Stimulated activated CD4-positive, alpha-beta T cell treated with anti-CD3 and anti-CD28 coated beads, Interleukin-4, amount 100 ng/mL, for 1 hour (primary cell): ENCODE results near the gene ARHGAP24.
"Not testable (repeated sequence)": the region's sequence is repeated elsewhere in the genome, so short reads cannot be mapped to it uniquely, and the experiment has no call there.

ENCODE experiments used
- DNase-seq: peaks from one replicate; pipeline ENCODE4 v3.0.0-alpha.2; 2020

The ARHGAP24 gene

GRCh38 chr4:85979276-85979675 is 504.3 kb downstream of the ARHGAP24 start:
- no peak for DNase-seq

GRCh38 chr4:85986266-85986665 is 511.3 kb downstream of the ARHGAP24 start:
- DNase-seq: no peak

GRCh38 chr4:85993641-85994040 is 518.7 kb downstream of the ARHGAP24 start:
- no peak for DNase-seq

GRCh38 chr4:85994576-85994975 is 519.6 kb downstream of the ARHGAP24 start:
- no peak for DNase-seq

- no peak for DNase-seq
These were observed 520.4 kb downstream of the ARHGAP24 start for GRCh38 chr4:85995361-85995760.

- DNase-seq: no peak
These were observed 526.6 kb downstream of the ARHGAP24 start for GRCh38 chr4:86001591-86001990.

GRCh38 chr4:86004030-86004429 is 529.1 kb downstream of the ARHGAP24 start:
- DNase-seq: no peak

GRCh38 chr4:86006057-86006456 is 531.1 kb downstream of the ARHGAP24 start:
- no peak for DNase-seq

- no peak for DNase-seq
These were observed 532.1 kb downstream of the ARHGAP24 start for GRCh38 chr4:86007042-86007441.

DNA sequence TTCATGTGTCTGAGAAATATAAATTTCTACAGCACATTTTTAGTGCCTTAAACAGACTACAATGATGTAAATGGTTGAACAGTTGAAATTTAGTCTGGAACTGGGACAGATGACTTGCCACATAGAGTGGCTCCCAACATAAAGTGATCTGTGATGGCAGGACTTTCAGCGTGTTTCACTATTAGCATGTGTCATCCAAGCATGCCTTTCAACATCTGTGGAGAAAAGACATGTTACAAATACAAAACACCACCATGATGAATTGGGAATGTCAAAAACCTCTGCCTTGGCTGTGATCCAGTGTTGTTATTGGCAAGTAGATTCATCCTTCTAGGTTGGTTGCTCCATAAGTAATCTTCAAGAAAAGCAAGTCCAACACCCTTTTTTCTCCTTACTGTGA is 536.2 kb downstream of the ARHGAP24 start:
- no peak for DNase-seq

- no peak for DNase-seq
These were observed 538.7 kb downstream of the ARHGAP24 start for GRCh38 chr4:86013621-86014020.

GRCh38 chr4:86014599-86014998 is 539.6 kb downstream of the ARHGAP24 start:
- DNase-seq: no peak

DNA sequence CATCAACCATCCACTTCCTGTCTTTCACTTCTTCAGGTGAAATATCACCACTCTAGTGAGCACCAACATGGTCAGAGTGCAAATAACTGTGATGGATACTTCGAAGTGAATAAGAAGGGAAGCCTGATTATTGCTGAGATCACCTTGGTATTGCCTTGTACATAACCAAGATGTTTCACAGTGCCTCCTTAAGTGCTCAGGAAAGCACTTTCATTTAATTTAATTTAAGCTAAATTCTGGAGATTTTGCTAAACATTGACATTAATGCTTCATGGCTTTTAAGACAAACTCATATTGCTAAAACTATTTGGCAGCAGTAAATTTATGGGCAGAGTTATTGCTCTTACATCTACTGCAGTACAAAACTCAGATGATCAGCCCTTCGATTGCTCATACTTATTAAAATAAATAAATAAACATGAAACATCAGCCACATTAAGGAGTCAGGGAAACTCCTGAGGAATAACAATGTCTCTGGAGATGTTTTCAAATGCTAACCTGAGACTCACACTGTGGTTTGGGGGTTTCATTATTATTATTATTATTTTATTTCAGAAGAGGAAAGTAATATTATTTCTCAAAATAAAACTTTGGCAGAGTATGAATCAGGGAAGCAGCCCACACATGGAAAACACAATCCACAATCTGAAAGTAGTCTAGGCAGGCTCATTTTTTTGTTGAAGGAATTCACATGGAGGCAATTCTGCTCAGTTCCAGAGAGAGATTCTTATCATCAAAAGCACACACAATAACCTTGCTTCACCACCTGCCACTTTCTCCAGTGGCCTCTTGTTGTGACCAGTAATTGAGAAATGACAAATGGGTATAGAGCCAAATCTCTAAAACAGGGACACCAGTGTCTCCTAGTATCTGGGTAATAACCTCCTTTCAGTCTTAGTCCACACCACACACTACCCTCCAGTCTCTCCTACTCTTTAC is 540.7 kb downstream of the ARHGAP24 start:
- no peak for DNase-seq

GRCh38 chr4:86019362-86019761 is 544.4 kb downstream of the ARHGAP24 start:
- DNase-seq: no peak

DNA sequence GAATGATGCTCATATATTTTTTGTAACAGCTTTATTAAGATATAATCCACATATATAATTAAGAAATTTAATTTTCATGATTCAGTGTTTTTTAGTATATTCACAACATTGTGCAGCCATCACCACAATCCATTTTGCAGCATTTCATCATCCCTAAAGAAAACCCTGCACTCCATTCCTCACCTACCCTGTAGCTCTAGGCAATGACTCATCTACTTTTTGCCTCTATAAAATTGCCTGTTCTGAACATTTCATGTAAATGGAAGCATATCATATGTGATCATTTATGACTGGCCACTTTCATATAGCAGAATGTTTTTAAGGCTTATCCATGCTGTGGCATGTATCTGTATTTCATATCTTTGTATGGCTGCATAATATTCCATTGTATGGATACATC is 545.0 kb downstream of the ARHGAP24 start:
- DNase-seq: no peak

GRCh38 chr4:86021671-86022070 is 546.7 kb downstream of the ARHGAP24 start:
- DNase-seq: not testable (repeated sequence)

DNA sequence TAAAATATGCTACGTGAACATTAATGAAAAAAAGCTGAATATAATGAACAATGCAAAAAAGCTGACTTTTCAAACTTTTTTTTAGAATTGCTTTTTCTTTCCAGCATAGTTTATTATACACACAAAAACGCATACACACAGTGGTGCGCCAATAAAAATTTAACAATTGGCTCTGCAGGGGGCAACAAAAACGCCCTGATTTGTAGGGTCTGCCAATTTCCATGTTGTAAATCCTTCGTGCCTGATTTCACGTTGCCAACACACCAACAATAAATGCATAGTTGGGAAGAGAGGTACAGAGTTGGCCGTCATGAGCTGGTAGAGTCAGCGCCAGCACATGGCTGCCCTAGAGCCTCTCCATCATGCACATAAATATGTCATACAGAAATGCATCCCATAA is 551.8 kb downstream of the ARHGAP24 start:
- no peak for DNase-seq

- no peak for DNase-seq
These were observed 557.0 kb downstream of the ARHGAP24 start for GRCh38 chr4:86031927-86032326.

DNA sequence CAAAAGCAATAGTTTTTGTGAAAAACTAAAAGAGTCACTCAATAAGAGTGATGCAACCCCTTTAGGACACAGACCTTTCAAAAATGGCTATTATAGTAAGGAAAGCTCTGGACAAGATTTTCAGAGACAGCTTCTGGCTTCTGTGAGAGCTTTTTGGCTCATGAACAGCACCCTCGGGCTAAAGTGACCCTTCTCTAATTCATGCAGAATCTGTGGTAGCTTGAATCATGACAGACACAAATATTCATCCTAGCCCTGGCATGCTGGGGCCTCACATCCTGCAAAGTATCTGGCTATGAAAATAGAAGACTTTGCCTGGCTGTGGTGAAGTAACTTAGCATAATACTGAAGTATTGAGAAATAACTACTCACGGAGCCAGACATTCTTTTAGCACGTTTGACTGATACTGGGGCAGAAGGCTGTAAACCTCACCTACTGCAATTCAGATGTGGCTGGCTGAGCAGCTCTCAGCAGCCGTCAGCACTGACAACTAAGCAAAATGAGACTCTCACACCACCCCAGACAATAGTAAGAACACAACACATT is 557.6 kb downstream of the ARHGAP24 start:
- no peak for DNase-seq

DNA sequence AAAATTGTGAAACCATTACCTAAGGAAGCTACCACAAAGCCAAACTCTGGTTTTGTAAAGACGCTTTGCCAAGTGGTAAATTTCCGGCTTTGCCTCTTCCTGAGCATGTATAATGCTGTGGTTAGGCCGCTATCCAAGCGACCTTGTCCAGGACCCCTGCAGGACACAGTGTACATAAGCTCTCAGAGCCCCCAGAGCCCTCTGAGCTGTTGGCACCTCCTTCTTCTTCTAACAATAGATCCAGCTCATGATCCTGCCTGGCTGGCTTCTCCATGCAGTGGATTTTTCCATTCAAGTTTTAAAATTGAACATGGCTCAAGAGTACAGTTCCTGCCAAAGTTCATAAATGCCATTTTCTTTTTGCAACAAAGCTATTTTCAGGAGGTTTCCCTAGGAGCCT is 558.2 kb downstream of the ARHGAP24 start:
- DNase-seq: no peak

- no peak for DNase-seq
These were observed 559.7 kb downstream of the ARHGAP24 start for GRCh38 chr4:86034616-86035015.

- DNase-seq: no peak
These were observed 560.7 kb downstream of the ARHGAP24 start for GRCh38 chr4:86035688-86036087.

DNA sequence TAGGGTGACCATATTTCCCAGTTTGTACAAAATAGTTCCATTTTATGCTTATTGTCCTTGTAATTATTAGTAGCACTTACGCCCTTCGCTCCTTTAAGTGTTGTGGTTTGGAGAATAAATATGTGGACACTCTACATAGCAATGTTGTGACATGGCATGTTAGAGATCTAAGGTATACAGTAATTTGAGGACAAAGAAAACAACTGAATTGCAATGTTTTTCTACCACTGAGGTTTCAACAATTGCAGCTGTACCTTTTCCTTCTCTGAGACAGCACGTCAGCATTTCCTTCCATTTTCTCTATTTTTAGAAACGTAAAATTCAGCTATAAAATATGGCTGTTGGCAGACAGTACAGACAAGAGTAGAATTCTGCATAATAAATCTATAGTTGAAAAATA is 561.8 kb downstream of the ARHGAP24 start:
- DNase-seq: no peak

- no peak for DNase-seq
These were observed 563.1 kb downstream of the ARHGAP24 start for GRCh38 chr4:86038037-86038436.
